SU-DHL-6 (cell line): ENCODE results near the gene TFG.

Experiments
- EZH2phosphoT487 ChIP-seq: fragments of 200-600 bp; sonication (generic), shearing (Covaris generic); conservative IDR thresholded peaks from 2 replicates; pipeline ENCODE4 v1.6.1; 2018; ENCODE audit warnings: mild to moderate bottlenecking, antibody characterized with exemption, low read length, moderate library complexity, mixed read lengths
- TF ChIP-seq, protein P1 (sequence below): fragments of 200-600 bp; sonication (generic); IDR thresholded peaks from one replicate; pipeline ENCODE4 v1.5.1; 2017; ENCODE audit warnings: antibody characterized with exemption, mild to moderate bottlenecking, low read length, moderate library complexity; ENCODE audit not compliant: insufficient read depth, poor library complexity, severe bottlenecking

- TF ChIP-seq, protein P1, sequence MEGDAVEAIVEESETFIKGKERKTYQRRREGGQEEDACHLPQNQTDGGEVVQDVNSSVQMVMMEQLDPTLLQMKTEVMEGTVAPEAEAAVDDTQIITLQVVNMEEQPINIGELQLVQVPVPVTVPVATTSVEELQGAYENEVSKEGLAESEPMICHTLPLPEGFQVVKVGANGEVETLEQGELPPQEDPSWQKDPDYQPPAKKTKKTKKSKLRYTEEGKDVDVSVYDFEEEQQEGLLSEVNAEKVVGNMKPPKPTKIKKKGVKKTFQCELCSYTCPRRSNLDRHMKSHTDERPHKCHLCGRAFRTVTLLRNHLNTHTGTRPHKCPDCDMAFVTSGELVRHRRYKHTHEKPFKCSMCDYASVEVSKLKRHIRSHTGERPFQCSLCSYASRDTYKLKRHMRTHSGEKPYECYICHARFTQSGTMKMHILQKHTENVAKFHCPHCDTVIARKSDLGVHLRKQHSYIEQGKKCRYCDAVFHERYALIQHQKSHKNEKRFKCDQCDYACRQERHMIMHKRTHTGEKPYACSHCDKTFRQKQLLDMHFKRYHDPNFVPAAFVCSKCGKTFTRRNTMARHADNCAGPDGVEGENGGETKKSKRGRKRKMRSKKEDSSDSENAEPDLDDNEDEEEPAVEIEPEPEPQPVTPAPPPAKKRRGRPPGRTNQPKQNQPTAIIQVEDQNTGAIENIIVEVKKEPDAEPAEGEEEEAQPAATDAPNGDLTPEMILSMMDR, result no peak
- no peak for TF ChIP-seq EZH2phosphoT487
Observed at GRCh38 chr3:100780071-100780622, 70.9 kb downstream of the TFG start.
